ENCODE data around the gene C3.

DNA sequence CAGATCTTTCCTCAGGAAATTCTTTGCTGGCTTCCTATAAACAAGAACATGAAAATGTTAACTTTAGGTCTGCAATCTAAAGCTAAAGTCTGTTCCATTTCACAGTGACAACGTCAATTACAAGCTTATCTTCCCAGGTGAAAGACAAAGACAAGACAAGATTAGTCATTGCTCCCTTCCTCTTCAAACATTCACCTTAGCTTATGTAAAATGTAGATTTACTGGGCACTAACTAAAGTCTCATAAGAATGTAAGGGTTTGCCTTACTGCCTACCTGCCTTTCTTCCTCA lies 67.7 kb downstream of the C3 start:
- TF ChIP-seq CTCF (IDR thresholded peaks at IDR 0.05) (no peak), POLR2A (IDR thresholded peaks at IDR 0.05) (no peak)
